ENCODE measurements around the gene ZNHIT1.
A peak's percentile ranks its signal among the peaks of the same experiment; 100 is the strongest.

ZNHIT1 gene

GRCh38 chr7:101237206-101238067, 19.5 kb downstream of the ZNHIT1 start, which contains the start of gene CLDN15:
TSS of gene CLDN15 (minus strand) at chr7:101237802. CDS start at chr7:101237581, 221 bp downstream.
- no peak within 1 kb of the TSS for H3K4me3 ChIP-seq (replicated peaks; ENCODE audit: insufficient read depth, low read length)
- no peak within 1 kb of the TSS for H3K27ac ChIP-seq (replicated peaks)
- TF ChIP-seq SPI1 (IDR thresholded peaks at IDR 0.05; ENCODE audit: borderline replicate concordance, low read depth) (no peak), POLR2AphosphoS5 (IDR thresholded peaks at IDR 0.05; ENCODE audit: low read depth) (no peak)
- no peaks in the 10 kb centered on the region for H3K27me3 ChIP-seq (ENCODE audit: insufficient read depth, poor library complexity, severe bottlenecking)
- no peak for DNase-seq (ENCODE audit: low read depth in 1 of 2, low spot score in 1 of 2)

- DNase-seq (ENCODE audit: low read depth in 1 of 2, low spot score in 1 of 2): no peak
- Histone ChIP-seq H3K27ac (replicated peaks) (no peak overlapping the region; the same call in 1 of the 2 replicates), H3K4me3 (replicated peaks; ENCODE audit: insufficient read depth, low read length) (no peak overlapping the region), H3K27me3 (ENCODE audit: insufficient read depth, poor library complexity, severe bottlenecking) (no peaks in the 10 kb centered on the region)
- TF ChIP-seq CTCF (IDR thresholded peaks at IDR 0.05; ENCODE audit: insufficient read depth, low read length) (no peak), POLR2AphosphoS5 (IDR thresholded peaks at IDR 0.05; ENCODE audit: low read depth) (no peak), SPI1 (IDR thresholded peaks at IDR 0.05; ENCODE audit: borderline replicate concordance, low read depth) (no peak), REST (IDR thresholded peaks at IDR 0.05; ENCODE audit: insufficient replicate concordance, low read depth) (no peak), GABPA (IDR thresholded peaks at IDR 0.05; ENCODE audit: low read depth) (no peak)
These were observed 20.5 kb downstream of the ZNHIT1 start for GRCh38 chr7:101238226-101239182.

GRCh38 chr7:101239191-101239950, 21.4 kb downstream of the ZNHIT1 start:
- Histone ChIP-seq H3K27me3 (ENCODE audit: insufficient read depth, poor library complexity, severe bottlenecking) (no peaks in the 10 kb centered on the region), H3K4me3 (replicated peaks; ENCODE audit: insufficient read depth, low read length) (no peak overlapping the region), H3K27ac (replicated peaks) (peak overlapping the region; percentile 36)
- no peak for TF ChIP-seq CTCF (IDR thresholded peaks at IDR 0.05; ENCODE audit: insufficient read depth, low read length)
- TF ChIP-seq SPI1 (IDR thresholded peaks at IDR 0.05; ENCODE audit: borderline replicate concordance, low read depth): no peak
- no peak for TF ChIP-seq REST (IDR thresholded peaks at IDR 0.05; ENCODE audit: insufficient replicate concordance, low read depth)
- no peak for TF ChIP-seq POLR2AphosphoS5 (IDR thresholded peaks at IDR 0.05; ENCODE audit: low read depth)
- no peak for TF ChIP-seq GABPA (IDR thresholded peaks at IDR 0.05; ENCODE audit: low read depth)
- DNase-seq (ENCODE audit: low read depth in 1 of 2, low spot score in 1 of 2): no peak
